NCI-H2227 (cell line): ENCODE data around the gene MYOM3.

Experiments
- DNase-seq: peaks from one replicate; lab custom pipeline; 2025; ENCODE audit not compliant: unreplicated experiment; lab: John Stamatoyannopoulos, UW

Gene MYOM3

GRCh38 chr1:24117132-24117531 is 5.2 kb upstream of the MYOM3 start:
- no peak for DNase-seq

DNA sequence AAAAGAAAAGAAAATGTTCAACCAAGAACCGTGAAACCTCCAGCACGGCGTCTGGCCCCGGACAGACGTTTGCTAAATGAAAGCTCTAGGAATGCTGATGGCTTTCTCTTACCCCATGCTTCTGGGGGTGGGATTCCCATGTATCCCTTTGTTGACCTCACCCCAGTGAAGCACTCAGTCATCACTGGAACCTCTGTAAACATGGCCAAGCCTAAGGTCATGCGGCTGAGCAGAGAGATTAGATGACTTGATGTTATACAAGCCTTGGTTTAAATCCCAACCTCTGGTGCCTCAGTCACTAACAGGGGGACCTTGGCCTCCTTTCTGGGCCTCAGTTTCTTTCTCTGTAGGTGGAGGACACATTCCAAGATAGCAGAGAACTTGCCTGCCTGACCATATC is 2.8 kb upstream of the MYOM3 start:
- DNase-seq = no peak

DNA sequence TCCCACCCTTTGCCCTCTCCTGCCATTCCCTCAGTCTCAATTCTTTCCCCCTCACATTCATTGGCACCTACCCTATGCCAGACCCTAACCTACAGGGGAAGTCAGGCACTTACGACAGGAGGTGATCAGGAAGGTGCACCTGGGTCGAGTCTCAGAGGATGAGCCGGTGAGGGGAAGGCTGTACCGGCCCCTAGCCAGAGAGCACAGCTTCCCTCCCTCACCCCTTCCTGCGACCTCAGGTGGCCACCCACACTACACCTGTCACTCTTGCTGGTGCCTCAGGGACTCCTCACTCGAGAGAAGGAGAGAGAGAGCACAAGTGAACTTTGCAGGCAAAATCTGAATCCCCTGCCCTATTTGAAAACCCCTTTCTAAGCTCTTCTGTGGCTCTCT is 1.7 kb upstream of the MYOM3 start:
- DNase-seq = no peak

DNA sequence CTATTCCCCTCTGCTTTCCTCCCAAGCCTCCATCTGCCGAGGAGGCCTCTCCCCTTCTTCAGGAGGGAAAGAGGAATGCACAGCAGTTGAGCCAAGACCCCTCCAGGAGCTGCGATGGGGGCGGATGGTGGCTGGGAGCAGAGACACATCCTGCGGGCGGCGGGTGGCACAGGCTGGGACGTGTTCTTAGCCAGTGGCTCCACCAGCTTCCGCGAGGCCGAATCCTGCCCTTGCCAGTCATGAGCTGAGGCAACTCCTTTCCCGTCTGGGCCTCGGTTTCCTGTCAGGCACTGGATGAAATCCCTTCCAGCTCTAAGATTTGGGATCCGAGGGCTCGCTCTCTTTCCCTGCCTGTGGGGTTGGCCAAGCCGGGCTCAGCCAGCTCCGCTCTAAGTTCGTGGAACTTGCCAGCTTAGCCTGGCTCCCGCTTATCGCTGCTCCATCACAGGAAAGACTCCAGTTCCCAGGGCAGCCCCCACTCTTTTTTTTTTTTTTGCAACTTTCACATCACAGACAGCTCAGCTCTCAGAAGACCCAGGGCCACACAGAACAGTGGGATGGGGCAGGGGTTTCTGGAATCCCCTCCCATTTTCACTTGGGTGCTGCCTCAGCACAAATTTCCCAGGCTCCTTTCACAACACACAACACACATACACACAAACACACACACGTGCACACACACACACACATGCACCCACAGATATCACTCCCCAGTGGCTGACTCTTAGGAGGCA is 506 bp downstream of the MYOM3 start:
- no peak for DNase-seq

DNA sequence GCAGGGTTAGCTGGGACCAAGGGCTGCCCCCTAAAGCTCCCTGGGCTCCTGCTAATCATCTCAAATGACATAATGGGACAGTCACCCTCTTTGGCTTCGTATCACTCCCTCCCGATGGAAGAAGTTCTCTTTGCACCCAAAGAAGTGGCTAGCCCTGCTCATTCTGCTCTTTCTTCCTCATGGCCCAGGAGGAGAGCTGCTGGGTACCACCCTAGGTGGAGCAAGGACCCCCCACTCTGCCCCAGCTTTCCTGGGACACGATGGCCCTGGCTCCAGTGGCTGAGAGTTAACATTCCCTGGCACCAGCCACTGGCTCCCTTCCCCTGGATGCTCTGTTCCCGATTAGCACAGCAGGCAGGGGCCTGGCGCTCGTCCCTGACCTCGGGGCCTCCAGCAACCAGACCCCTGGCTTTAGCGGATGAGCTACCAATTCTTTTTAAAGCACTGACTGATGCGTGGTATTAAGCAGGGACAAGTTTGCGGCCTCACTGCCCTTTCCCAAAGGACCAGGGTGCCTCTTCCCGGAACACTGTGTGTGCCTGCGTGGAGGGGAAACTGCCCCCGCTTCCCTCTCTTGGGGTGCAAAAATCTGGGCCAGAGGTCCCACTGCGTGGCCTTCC is 1.2 kb downstream of the MYOM3 start:
- DNase-seq = no peak

DNA sequence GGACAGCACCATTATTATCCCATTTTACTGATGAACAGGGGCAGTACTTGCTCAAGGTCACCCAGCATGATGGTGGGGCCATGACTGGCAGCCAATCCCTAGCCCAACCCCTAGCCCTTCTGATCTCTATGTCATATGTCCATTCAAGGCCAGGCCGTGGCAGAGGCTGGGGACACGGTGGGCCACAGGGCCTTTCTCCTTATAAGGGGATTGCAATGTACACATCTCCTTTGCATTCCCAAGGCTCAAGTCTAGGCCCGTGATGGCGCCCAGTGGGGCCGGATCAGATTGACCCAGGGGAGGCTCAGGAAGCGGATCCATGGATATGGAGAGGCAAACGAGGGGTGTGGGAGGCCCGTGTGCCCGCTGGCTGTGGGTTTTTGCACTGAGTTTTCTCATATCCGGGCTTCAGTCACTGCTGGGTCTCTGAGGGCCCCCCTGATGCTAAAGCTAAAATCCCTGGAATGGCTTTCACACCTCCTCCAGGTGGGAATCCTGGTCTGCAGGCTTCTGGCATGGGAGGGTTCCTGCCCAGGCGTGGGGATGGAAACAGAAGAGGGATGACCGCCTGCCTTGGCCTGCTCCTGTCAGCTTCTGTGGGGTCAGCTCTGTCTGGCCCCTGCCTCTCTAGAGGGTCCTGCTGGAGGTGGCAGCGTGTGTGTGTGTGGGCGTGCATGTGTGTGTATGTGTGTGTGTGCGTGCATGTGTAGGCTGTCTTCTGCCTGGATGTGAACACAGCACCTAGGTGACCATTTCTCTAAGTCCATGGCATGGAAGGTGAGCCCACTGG is 2.1 kb downstream of the MYOM3 start:
- DNase-seq = no peak

GRCh38 chr1:24109166-24109483 is 2.8 kb downstream of the MYOM3 start:
- DNase-seq = no peak

- no peak for DNase-seq
Measured at GRCh38 chr1:24108334-24109165, 3.4 kb downstream of the MYOM3 start.

DNA sequence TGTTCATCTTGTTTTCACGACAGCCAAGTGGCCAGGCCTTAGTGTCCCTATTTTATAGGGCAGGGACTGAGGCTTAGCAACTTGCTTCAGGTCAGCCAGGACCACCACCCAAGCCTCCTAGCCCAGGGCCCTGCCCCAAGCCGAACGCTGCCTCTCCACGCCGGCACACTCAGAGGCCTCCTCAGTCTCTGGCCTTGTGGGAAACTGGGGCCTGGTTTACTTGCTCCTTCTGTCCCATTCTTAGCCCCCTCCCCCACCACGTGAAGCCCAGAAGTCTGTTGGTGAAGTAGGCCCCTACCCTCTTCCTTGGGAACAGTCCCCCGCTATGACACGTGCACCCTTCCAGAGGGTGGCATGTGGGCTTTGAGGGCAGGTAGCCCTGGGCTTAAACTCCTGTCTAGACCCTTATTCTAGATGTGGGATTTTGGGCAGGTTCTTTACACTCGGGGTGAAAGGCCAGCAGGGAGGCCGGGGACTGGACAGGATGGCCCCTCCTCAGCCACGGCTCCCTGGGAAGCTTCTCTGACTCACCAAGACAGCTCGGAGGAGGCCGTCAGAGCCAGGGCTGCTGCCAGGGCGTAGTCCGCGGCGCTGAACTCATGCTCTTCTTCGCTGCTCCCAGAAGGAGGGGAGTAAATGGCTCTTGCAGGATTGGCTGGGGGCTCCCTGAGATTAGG is 4.3 kb downstream of the MYOM3 start:
- peak; percentile 11 for DNase-seq

DNA sequence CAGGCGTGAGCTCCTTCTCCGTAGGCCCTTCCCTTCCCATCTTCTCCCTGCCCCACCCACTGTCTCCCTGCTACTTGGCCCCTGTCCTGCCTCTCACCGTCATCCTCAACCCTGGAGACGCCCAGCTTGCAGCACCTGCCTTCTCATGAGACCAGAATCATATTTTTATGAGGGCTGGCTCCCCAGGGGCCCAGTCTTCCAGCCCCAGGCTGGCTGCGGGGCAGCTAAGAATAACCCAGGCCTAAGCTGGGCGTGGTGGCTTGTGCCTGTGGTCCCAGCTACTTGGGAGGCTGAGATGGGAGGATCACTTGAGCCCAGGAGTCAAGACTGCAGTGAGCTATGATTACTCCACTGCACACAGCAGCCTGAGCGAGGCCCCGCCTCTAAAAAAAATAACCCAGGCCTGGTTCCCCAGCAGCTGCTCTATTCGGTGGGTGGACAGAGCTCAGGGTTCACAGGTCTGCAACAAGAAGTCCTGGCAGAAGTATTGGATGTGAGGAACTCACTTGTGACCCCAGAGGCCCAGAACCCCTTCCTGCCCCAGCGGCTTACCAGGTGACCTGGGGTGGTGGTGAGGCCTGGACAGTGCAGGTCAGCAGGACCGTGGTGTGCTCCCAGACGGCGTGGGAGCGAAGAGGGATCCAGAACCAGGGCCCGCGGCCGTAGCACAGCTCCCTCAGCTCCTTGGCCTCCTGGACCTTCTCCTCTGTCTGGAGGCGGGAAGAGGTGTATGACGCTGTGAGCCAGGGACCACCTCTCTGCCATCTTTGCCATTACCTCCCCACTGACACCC is 6.4 kb downstream of the MYOM3 start:
- DNase-seq = no peak

DNA sequence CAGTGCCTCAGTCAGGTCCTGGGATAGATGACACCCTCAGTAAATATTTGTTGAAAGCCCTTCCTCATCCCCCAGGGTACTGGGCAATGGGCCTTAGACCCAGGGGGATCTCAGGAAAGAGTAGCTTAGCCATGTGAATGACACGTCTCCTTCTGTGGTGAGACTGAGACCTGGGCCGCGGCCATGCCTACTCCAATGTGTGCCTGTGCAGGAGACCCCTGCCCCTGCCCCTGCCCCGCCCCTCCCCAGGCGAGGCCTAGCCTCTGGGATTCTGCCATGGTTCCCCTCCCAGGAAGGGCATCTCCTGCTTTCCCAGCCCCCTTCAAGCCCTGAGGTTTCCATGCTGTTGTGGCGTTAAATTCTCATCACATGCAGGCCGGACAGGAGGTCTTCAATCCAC is 7.1 kb downstream of the MYOM3 start:
- no peak for DNase-seq

GRCh38 chr1:24103879-24104278 is 8.1 kb downstream of the MYOM3 start:
- no peak for DNase-seq

GRCh38 chr1:24103408-24103807 is 8.5 kb downstream of the MYOM3 start:
- DNase-seq = no peak

- DNase-seq = no peak
Measured at GRCh38 chr1:24102961-24103360, 9.0 kb downstream of the MYOM3 start.

DNA sequence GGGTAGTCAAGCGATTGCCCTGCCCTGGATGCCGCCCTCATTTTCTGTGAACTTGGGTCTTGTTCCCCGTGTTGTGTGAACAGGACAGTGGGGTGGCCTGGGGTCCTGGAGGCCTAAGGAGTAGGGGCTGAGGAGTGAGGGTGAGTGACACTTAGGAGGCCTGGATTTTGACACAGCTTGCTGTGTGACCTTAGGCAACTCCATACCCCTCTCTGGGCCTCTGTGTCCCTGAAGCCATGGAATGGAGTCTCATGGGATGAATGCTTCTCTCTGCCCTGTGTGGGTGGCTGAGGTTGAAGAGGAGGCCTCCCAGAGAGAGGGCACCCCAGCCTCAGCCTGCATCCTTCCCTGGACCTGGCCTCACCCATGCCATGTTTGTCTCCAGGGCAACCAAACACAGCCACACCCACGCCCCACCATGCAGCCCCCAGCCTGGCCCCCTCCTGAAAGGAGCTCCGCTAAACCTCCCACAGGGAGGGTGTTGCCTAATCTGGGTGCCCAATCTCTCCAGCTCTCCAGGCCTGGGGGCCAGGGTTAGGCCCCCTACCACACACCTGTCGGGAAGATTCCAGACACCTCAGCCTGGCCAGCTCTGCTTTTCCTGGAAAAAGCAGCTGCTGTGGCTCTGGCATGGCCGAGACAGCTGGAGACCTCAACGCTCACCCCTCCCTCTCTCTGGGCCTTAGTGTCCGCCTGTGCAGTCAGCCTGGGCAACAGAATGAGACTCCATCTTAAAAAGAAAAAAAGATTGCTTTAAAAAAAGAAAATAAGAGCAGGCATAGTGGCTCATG is 9.9 kb downstream of the MYOM3 start:
- DNase-seq = no peak

- no peak for DNase-seq
Measured at GRCh38 chr1:24100945-24101737, 10.8 kb downstream of the MYOM3 start.

- no peak for DNase-seq
Measured at GRCh38 chr1:24098943-24099638, 12.8 kb downstream of the MYOM3 start.

DNA sequence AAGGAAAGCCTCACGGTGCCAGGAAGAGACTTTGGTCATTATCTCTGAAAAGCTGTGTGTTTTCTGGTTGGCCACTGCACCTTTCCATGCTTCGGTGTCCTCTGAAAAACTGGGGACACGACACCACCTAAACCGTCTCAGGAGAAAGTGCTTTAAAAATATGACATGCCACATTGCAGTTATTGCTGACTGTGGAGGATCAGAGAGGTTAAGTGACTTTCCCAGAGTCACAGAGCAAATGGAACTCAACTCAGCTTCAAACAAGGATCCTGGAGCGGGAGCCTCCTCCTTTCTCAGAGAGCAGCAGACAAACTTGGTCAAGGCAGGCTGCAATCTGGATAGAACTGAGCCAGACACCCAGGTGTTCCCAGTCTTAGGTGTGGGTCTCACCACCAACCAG is 13.8 kb downstream of the MYOM3 start:
- DNase-seq = no peak
